Measurements from ENCODE around the gene OR52B4.
"Not testable (repeated sequence)": the region's sequence is repeated elsewhere in the genome, so short reads cannot be mapped to it uniquely, and the experiment has no call there.

DNA sequence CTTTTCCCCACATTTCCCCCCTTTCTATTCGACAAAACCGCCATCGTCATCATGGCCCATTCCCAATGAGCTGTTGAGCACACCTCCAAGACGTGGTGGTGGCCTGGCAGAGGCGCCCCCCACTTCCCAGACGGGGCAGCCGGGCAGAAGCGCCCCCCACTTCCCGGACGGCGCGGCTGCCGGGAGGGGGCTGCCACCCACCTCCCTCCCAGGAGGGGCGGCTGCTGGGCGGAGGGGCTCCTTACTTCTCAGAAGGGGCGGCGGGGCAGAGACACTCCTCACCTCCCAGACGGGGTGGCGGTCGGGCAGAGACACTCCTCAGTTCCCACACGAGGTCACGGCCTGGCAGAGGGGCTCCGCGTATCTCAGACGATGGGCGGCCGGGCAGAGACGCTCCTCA lies 33.8 kb downstream of the OR52B4 start:
- TF ChIP-seq, protein P1, sequence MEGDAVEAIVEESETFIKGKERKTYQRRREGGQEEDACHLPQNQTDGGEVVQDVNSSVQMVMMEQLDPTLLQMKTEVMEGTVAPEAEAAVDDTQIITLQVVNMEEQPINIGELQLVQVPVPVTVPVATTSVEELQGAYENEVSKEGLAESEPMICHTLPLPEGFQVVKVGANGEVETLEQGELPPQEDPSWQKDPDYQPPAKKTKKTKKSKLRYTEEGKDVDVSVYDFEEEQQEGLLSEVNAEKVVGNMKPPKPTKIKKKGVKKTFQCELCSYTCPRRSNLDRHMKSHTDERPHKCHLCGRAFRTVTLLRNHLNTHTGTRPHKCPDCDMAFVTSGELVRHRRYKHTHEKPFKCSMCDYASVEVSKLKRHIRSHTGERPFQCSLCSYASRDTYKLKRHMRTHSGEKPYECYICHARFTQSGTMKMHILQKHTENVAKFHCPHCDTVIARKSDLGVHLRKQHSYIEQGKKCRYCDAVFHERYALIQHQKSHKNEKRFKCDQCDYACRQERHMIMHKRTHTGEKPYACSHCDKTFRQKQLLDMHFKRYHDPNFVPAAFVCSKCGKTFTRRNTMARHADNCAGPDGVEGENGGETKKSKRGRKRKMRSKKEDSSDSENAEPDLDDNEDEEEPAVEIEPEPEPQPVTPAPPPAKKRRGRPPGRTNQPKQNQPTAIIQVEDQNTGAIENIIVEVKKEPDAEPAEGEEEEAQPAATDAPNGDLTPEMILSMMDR (IDR thresholded peaks at IDR 0.05) = not testable (repeated sequence)
- TF ChIP-seq POLR2A, POLR2AphosphoS5 (IDR thresholded peaks at IDR 0.05): not testable (repeated sequence)
